ENCODE results near the gene AGAP1. TPM values are rescaled to one million over a fixed set of nuclear protein-coding genes. Genes with fewer than 3 reads are reported as not detected.

The AGAP1 gene
- total RNA-seq, 1 donor from 2014 or later = 18.3 TPM

GRCh38 chr2:235483313-235483712 lies 10.5 kb upstream of the AGAP1 start:
- Histone ChIP-seq H3K27ac (ENCODE audit: low read depth, low read length) (no peak overlapping the region), H3K9ac (ENCODE audit: low read depth in 1 of 3, low read length in 3 of 3) (no peak overlapping the region), H3K4me3 (ENCODE audit: low read length in 3 of 3) (no peak overlapping the region), H3K27me3 (ENCODE audit: control insufficient read depth in 3 of 3, insufficient read depth in 3 of 3, low read length in 3 of 3) (no peaks in the 10 kb centered on the region), H3K36me3 (ENCODE audit: control insufficient read depth in 3 of 3, insufficient read depth in 3 of 3, low read length in 3 of 3) (no peaks in the 10 kb centered on the region), H3K9me3 (ENCODE audit: control insufficient read depth in 3 of 3, low read length in 3 of 3) (no peaks in the 10 kb centered on the region), H3K4me1 (ENCODE audit: control insufficient read depth in 3 of 3, insufficient read depth in 3 of 3, low read length in 3 of 3) (no peaks in the 10 kb centered on the region)

DNA sequence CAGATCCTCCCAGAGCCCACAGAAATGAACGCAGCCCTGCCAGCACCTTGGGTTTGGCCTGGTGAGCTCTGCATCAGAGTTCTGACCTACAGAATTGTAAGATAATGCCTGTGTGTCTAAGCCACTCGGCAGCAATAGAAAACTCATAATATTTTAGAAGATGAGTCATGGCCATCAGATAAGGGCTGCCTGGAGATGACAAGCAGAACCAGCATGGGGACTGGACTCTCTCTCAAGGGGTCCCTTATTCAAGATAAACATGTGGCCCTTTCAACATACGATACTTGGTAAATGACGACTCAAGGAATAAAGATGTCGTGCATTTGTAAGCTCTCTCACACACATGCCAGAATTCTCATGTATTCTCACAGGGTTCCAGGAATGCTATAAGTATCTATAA lies 8.5 kb upstream of the AGAP1 start:
- Histone ChIP-seq H3K27ac (ENCODE audit: low read depth, low read length) (no peak overlapping the region), H3K4me1 (ENCODE audit: control insufficient read depth in 3 of 3, insufficient read depth in 3 of 3, low read length in 3 of 3) (no peaks in the 10 kb centered on the region), H3K9ac (ENCODE audit: low read depth in 1 of 3, low read length in 3 of 3) (no peak overlapping the region)

GRCh38 chr2:235486729-235487128 lies 7.1 kb upstream of the AGAP1 start:
- Histone ChIP-seq H3K27ac (ENCODE audit: low read depth, low read length) (no peak overlapping the region), H3K36me3 (ENCODE audit: control insufficient read depth in 3 of 3, insufficient read depth in 3 of 3, low read length in 3 of 3) (no peaks in the 10 kb centered on the region), H3K4me1 (ENCODE audit: control insufficient read depth in 3 of 3, insufficient read depth in 3 of 3, low read length in 3 of 3) (no peaks in the 10 kb centered on the region), H3K9me3 (ENCODE audit: control insufficient read depth in 3 of 3, low read length in 3 of 3) (no peaks in the 10 kb centered on the region), H3K9ac (ENCODE audit: low read depth in 1 of 3, low read length in 3 of 3) (no peak overlapping the region), H3K4me3 (ENCODE audit: low read length in 3 of 3) (no peak overlapping the region), H3K27me3 (ENCODE audit: control insufficient read depth in 3 of 3, insufficient read depth in 3 of 3, low read length in 3 of 3) (no peaks in the 10 kb centered on the region)

More for the DNA sequence above, 8.5 kb upstream of the AGAP1 start:
- H3K4me3 ChIP-seq (ENCODE audit: low read length in 3 of 3) = no peak overlapping the region
- H3K27me3 ChIP-seq (ENCODE audit: control insufficient read depth in 3 of 3, insufficient read depth in 3 of 3, low read length in 3 of 3) = no peaks in the 10 kb centered on the region
- H3K9me3 ChIP-seq (ENCODE audit: control insufficient read depth in 3 of 3, low read length in 3 of 3) = no peaks in the 10 kb centered on the region
- H3K36me3 ChIP-seq (ENCODE audit: control insufficient read depth in 3 of 3, insufficient read depth in 3 of 3, low read length in 3 of 3) = no peaks in the 10 kb centered on the region

- Histone ChIP-seq H3K36me3 (ENCODE audit: control insufficient read depth in 3 of 3, insufficient read depth in 3 of 3, low read length in 3 of 3) (no peaks in the 10 kb centered on the region), H3K4me3 (ENCODE audit: low read length in 3 of 3) (no peak overlapping the region), H3K9ac (ENCODE audit: low read depth in 1 of 3, low read length in 3 of 3) (no peak overlapping the region)
These were observed 3.9 kb upstream of the AGAP1 start for GRCh38 chr2:235489897-235490296.

GRCh38 chr2:235492850-235493344 lies 946 bp upstream of the AGAP1 start:
- Histone ChIP-seq H3K27me3 (ENCODE audit: control insufficient read depth in 3 of 3, insufficient read depth in 3 of 3, low read length in 3 of 3) (no peaks in the 10 kb centered on the region), H3K4me3 (ENCODE audit: low read length in 3 of 3) (peak overlapping the region; percentile 78 to 87 (median 81)), H3K9me3 (ENCODE audit: control insufficient read depth in 3 of 3, low read length in 3 of 3) (no peaks in the 10 kb centered on the region), H3K27ac (ENCODE audit: low read depth, low read length) (peak overlapping the region; percentile 19), H3K36me3 (ENCODE audit: control insufficient read depth in 3 of 3, insufficient read depth in 3 of 3, low read length in 3 of 3) (no peaks in the 10 kb centered on the region), H3K4me1 (ENCODE audit: control insufficient read depth in 3 of 3, insufficient read depth in 3 of 3, low read length in 3 of 3) (peaks cover 26 to 32% (median 29%) of the 10 kb centered on the region in 3 donors), H3K9ac (ENCODE audit: low read depth in 1 of 3, low read length in 3 of 3) (peak overlapping the region; percentile 74 to 85 (median 84))

More at GRCh38 chr2:235489897-235490296, 3.9 kb upstream of the AGAP1 start:
- no peaks in the 10 kb centered on the region for H3K9me3 ChIP-seq (ENCODE audit: control insufficient read depth in 3 of 3, low read length in 3 of 3)
- no peak overlapping the region for H3K27ac ChIP-seq (ENCODE audit: low read depth, low read length)
- peaks cover 6 to 9% (median 8%) of the 10 kb centered on the region in 3 donors for H3K4me1 ChIP-seq (ENCODE audit: control insufficient read depth in 3 of 3, insufficient read depth in 3 of 3, low read length in 3 of 3)
- H3K27me3 ChIP-seq (ENCODE audit: control insufficient read depth in 3 of 3, insufficient read depth in 3 of 3, low read length in 3 of 3) = no peaks in the 10 kb centered on the region

- H3K27ac ChIP-seq (ENCODE audit: low read depth, low read length) = peak overlapping the region; percentile 19
- H3K36me3 ChIP-seq (ENCODE audit: control insufficient read depth in 3 of 3, insufficient read depth in 3 of 3, low read length in 3 of 3) = no peaks in the 10 kb centered on the region
- H3K9ac ChIP-seq (ENCODE audit: low read depth in 1 of 3, low read length in 3 of 3) = peak overlapping the region; percentile 74 to 85 (median 84)
- H3K9me3 ChIP-seq (ENCODE audit: control insufficient read depth in 3 of 3, low read length in 3 of 3) = no peaks in the 10 kb centered on the region
- H3K4me1 ChIP-seq (ENCODE audit: control insufficient read depth in 3 of 3, insufficient read depth in 3 of 3, low read length in 3 of 3) = peaks cover 26 to 32% (median 29%) of the 10 kb centered on the region in 3 donors
- H3K4me3 ChIP-seq (ENCODE audit: low read length in 3 of 3) = peak overlapping the region; percentile 78 to 87 (median 81)
- H3K27me3 ChIP-seq (ENCODE audit: control insufficient read depth in 3 of 3, insufficient read depth in 3 of 3, low read length in 3 of 3) = no peaks in the 10 kb centered on the region
These were observed 455 bp upstream of the AGAP1 start for GRCh38 chr2:235493402-235493774.

GRCh38 chr2:235494716-235495372 lies 1.0 kb downstream of the AGAP1 start:
- H3K36me3 ChIP-seq (ENCODE audit: control insufficient read depth in 3 of 3, insufficient read depth in 3 of 3, low read length in 3 of 3) = no peaks in the 10 kb centered on the region
- peaks cover 31 to 35% (median 33%) of the 10 kb centered on the region in 3 donors for H3K4me1 ChIP-seq (ENCODE audit: control insufficient read depth in 3 of 3, insufficient read depth in 3 of 3, low read length in 3 of 3)
- no peaks in the 10 kb centered on the region for H3K27me3 ChIP-seq (ENCODE audit: control insufficient read depth in 3 of 3, insufficient read depth in 3 of 3, low read length in 3 of 3)
- H3K4me3 ChIP-seq (ENCODE audit: low read length in 3 of 3) = peak overlapping the region; percentile 74 to 87 (median 83)
- H3K27ac ChIP-seq (ENCODE audit: low read depth, low read length) = no peak overlapping the region
- H3K9ac ChIP-seq (ENCODE audit: low read depth in 1 of 3, low read length in 3 of 3) = peak overlapping the region; percentile 65 to 79 (median 69)
- H3K9me3 ChIP-seq (ENCODE audit: control insufficient read depth in 3 of 3, low read length in 3 of 3) = no peaks in the 10 kb centered on the region

- H3K4me3 ChIP-seq (ENCODE audit: low read length in 3 of 3) = peak overlapping the region; percentile 74 to 87 (median 83)
- no peaks in the 10 kb centered on the region for H3K9me3 ChIP-seq (ENCODE audit: control insufficient read depth in 3 of 3, low read length in 3 of 3)
- no peaks in the 10 kb centered on the region for H3K27me3 ChIP-seq (ENCODE audit: control insufficient read depth in 3 of 3, insufficient read depth in 3 of 3, low read length in 3 of 3)
- peak overlapping the region; percentile 65 to 79 (median 69) for H3K9ac ChIP-seq (ENCODE audit: low read depth in 1 of 3, low read length in 3 of 3)
- no peak overlapping the region for H3K27ac ChIP-seq (ENCODE audit: low read depth, low read length)
- H3K36me3 ChIP-seq (ENCODE audit: control insufficient read depth in 3 of 3, insufficient read depth in 3 of 3, low read length in 3 of 3) = no peaks in the 10 kb centered on the region
- peaks cover 31 to 35% (median 33%) of the 10 kb centered on the region in 3 donors for H3K4me1 ChIP-seq (ENCODE audit: control insufficient read depth in 3 of 3, insufficient read depth in 3 of 3, low read length in 3 of 3)
These were observed 1.8 kb downstream of the AGAP1 start for GRCh38 chr2:235495373-235496238.

DNA sequence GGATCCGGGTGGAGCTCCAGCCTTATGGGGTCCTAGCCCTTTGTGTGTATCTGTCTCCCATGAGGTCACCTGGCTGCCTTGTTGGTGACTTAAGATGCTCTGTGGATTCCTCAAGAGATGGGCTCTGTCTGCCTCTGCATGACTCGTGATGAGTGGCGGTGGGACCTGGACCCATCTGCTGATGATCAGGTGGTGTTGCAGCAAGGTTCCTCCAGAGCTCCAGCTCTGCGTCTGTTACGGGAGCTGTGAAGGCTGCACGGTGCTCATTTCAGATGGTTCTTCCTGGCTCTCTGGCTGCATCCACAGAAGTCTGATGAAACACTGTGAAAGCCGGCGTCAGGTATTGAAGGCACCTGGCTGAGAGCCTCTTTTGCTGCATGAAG lies 2.4 kb downstream of the AGAP1 start:
- Histone ChIP-seq H3K4me3 (ENCODE audit: low read length in 3 of 3) (peak overlapping the region; percentile 13 to 87 (median 74)), H3K4me1 (ENCODE audit: control insufficient read depth in 3 of 3, insufficient read depth in 3 of 3, low read length in 3 of 3) (peaks cover 31 to 37% (median 35%) of the 10 kb centered on the region in 3 donors), H3K9me3 (ENCODE audit: control insufficient read depth in 3 of 3, low read length in 3 of 3) (no peaks in the 10 kb centered on the region), H3K27ac (ENCODE audit: low read depth, low read length) (no peak overlapping the region), H3K9ac (ENCODE audit: low read depth in 1 of 3, low read length in 3 of 3) (peak overlapping the region in 1 of 3 donors; percentile 79), H3K36me3 (ENCODE audit: control insufficient read depth in 3 of 3, insufficient read depth in 3 of 3, low read length in 3 of 3) (no peaks in the 10 kb centered on the region), H3K27me3 (ENCODE audit: control insufficient read depth in 3 of 3, insufficient read depth in 3 of 3, low read length in 3 of 3) (no peaks in the 10 kb centered on the region)

DNA sequence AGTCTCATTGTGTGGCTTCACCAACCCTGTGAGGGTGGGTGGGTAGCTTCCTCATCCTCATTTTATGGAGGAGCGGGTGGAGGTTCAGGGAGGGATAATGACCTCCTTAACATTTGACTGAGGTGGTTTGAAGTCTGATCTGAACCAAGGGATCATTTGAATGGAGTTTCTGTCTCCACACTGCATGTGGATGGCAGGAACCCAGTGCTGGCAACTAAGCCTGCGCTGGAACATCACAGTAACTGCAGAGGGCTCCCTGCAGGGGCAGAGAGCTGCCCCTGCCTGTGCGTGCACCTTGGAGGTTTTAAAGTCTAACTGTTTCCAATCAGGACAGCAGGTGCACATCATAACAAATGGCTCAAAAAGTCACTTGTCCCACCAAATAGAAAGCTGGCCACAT lies 3.3 kb downstream of the AGAP1 start:
- Histone ChIP-seq H3K9ac (ENCODE audit: low read depth in 1 of 3, low read length in 3 of 3) (no peak overlapping the region), H3K27ac (ENCODE audit: low read depth, low read length) (no peak overlapping the region), H3K4me3 (ENCODE audit: low read length in 3 of 3) (no peak overlapping the region), H3K36me3 (ENCODE audit: control insufficient read depth in 3 of 3, insufficient read depth in 3 of 3, low read length in 3 of 3) (no peaks in the 10 kb centered on the region), H3K27me3 (ENCODE audit: control insufficient read depth in 3 of 3, insufficient read depth in 3 of 3, low read length in 3 of 3) (no peaks in the 10 kb centered on the region), H3K4me1 (ENCODE audit: control insufficient read depth in 3 of 3, insufficient read depth in 3 of 3, low read length in 3 of 3) (peaks cover 39 to 40% (median 39%) of the 10 kb centered on the region in 3 donors), H3K9me3 (ENCODE audit: control insufficient read depth in 3 of 3, low read length in 3 of 3) (no peaks in the 10 kb centered on the region)

Data from skeletal muscle tissue (tissue), 4 donors.